GM19395 (cell line): Measurements from ENCODE around the gene FUT2.
"Not testable (repeated sequence)": the region's sequence is repeated elsewhere in the genome, so short reads cannot be mapped to it uniquely, and the experiment has no call there.

Experiments used
- ATAC-seq: cut with Tn5 transposase; IDR thresholded peaks from one replicate; pipeline ENCODE4 v1.9.1; 2021; ENCODE audit warnings: mild to moderate bottlenecking, moderate library complexity; ENCODE audit not compliant: unreplicated experiment

Gene FUT2

GRCh38 chr19:48695743-48696352 lies at the start of gene FUT2:
Gene FUT2 (plus strand): TSS chr19:48695971. CDS start chr19:48702957, 6,986 bp downstream.
- no peak for ATAC-seq

DNA sequence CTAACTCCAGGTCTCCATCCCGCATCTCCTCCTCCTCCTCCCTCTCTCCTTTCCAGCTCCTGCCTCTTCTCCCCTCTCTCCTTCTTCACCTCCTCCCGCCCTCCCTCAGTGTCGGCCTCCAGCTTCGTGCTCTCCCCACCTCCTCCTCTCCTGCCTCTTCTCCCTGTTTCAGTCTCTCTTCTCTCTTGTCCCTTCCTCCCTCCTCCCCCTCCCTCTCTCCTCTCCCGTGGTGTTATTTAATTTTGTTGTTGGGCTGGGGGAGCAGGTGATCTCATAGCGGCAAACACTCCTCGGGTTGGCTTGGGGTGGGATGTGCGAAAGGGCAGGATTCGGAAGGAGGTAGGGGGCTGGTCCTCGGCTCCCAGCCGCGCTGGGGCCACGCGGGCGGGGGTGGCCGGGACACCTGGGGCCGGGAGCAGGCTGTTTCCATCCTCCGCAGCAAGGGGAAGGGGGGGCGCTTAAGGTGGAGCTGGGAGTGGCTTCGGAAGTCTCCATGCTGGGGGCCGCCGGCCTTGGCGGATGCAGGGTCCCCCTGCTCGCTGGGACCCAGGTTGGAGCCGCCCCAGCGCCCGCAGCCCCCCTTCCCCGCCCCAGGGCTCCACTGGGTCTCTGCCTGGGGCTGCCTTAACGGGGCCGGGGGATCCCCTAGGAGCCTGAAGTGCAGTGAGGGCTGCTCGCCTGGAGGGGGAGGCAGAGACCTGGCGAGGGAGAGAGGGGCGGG lies 49.6 kb upstream of the FUT2 start, which contains the start of gene CA11:
Gene CA11, minus strand, starts transcription at position 187 of the 721 bp plus-strand sequence. CDS start 555 bp downstream, outside the sequence.
- peak; percentile 70 for ATAC-seq

GRCh38 chr19:48646722-48647216 lies 49.0 kb upstream of the FUT2 start:
- ATAC-seq: no peak

- ATAC-seq: no peak
Observed at GRCh38 chr19:48648134-48648533, 47.6 kb upstream of the FUT2 start.

- ATAC-seq: no peak
Observed at GRCh38 chr19:48650974-48651682, 44.6 kb upstream of the FUT2 start.

DNA sequence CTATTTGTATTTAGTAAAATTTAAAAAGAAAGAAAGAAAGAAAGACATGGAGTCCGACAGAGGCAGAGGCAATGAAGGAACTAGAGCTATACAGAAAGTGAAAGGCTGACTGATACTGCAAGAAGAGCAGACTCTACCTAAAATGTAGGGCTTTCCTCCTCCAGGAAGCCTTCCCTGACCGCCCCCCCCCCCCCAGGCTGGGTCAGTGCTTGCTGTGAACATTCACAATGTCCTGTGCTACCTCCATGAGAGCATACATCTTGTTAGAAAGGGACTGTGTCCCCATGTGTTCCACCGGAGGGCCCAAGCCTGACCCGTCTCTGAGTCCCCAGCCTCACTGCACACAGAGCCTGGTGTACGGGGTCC lies 44.1 kb upstream of the FUT2 start:
- ATAC-seq: no peak

- ATAC-seq: no peak
Observed at GRCh38 chr19:48654299-48655059, 41.3 kb upstream of the FUT2 start.

- ATAC-seq: no peak
Observed at GRCh38 chr19:48656840-48657474, 38.8 kb upstream of the FUT2 start.

DNA sequence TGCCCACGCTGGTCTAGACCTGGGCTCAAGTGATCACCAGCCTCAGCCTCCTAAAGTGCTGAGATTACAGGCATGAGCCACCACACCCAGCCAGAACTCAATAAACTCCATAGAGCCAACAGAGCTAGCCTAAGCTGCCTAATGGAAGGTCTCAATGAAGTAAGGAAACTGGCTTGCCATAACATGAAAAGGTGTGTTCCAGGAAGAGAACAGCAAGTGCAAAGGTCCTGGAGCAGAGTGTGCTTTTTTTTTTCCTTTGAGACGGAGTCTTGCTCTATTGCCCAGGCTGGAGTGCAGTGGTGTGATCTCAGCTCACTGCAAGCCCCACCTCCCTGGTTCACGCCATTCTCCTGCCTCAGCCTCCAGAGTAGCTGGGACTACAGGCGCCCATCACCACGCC lies 37.9 kb upstream of the FUT2 start:
- ATAC-seq: not testable (repeated sequence)

- ATAC-seq: no peak
Observed at GRCh38 chr19:48658483-48658882, 37.3 kb upstream of the FUT2 start.

DNA sequence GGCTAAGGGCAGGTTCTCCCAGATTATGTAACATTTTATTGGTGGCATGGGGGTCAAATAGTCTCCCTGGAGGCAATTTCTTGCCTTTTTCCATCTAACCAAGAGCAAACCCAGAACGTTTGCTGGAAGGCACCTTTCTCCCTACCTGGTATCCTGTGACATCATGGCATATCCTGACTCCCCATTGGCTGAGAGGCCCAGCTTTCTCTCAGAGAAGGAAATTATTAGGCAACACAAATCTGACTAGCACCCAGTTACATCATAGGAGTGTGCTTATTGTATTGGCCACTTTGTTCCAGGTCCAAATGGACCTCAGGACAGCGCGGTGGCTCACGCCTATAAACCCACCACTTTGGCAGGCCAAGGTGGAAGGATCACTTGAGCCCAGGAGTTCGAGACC lies 36.0 kb upstream of the FUT2 start:
- ATAC-seq: no peak

DNA sequence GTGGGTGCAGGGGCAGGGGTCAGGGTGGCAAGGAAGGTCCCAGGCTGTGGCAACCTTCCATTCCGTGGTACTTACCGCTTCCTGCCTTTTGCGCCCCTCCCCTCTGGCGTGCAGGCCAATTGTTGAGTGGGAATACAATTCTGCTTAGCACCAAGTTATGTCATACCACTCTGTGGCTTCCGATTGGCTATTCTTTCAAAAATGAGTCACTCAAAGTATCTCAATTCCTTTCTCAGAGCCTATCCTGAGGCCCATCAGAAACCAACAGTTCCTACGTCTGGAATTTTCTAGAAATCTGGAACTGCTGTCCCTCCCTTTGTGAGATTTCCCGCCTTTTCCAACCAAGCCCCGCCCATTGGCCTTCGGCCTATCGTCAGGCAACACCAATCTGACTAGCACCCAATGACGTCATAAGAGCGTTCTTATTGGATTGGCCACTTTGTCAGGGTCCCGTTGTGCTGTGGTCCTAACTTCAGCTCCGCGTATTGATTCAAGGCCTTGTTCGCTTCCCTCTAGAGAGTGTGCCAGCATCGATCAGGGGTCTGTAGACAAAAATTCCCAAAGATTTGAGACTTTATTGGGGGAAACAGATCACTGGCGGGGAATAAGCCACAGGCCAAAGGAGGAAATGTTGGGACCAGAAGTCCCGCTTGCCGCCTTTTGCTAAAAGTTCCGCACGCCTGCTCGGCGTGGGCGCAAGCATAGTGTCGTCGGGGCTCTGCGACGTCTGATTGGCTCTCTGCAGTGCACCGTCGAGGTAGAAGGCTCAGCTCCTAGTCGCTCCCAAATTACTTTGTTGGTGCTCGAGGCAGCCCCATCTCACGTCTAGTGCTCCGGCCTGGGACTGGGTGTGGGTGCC lies 34.7 kb upstream of the FUT2 start:
- ATAC-seq: peak; percentile 84

DNA sequence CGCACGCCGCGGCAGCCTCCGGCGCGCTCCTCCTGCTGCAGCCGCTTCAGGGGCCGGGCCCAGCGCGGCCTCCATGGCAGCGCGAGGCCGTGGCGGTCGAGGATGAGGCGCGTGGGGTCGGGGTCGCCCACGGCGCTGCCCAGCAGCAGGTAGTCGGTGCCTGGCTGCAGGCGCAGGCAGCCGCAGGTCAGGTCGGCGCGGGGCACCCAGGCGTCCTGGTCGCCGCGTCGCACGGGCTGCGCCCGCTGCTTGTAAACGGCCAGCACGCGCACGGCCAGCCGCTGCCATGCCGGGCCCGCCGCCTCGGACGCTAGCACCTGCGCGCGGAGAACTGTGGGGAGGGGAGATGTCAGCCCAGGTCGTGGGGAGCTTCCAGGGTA lies 34.1 kb upstream of the FUT2 start:
- no peak for ATAC-seq

DNA sequence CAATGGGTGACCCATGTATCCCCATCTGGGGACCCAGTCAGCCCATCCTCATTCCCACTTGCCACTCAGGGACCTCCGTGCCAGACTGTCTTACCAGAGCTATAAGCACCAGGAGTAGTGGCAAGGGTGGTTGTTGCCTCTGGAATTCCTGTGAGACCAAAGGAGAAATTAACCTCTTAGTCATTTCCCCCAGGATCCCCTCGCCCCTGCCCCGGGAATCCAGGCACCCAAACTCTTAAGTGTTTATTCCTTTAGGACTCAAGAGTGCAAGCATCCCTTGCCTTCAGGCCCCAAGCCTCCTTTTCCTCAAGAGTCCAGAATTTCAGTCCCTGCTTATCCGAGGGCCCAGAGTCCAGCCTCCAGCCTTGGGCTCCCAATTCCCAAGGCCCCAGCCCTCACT lies 32.1 kb upstream of the FUT2 start:
- ATAC-seq: no peak

GRCh38 chr19:48664476-48664875 lies 31.3 kb upstream of the FUT2 start:
- ATAC-seq: no peak

- no peak for ATAC-seq
Observed at GRCh38 chr19:48665786-48666185, 30.0 kb upstream of the FUT2 start.

GRCh38 chr19:48668332-48668731 lies 27.4 kb upstream of the FUT2 start:
- ATAC-seq: no peak

- no peak for ATAC-seq
Observed at GRCh38 chr19:48668761-48669160, 27.0 kb upstream of the FUT2 start.

DNA sequence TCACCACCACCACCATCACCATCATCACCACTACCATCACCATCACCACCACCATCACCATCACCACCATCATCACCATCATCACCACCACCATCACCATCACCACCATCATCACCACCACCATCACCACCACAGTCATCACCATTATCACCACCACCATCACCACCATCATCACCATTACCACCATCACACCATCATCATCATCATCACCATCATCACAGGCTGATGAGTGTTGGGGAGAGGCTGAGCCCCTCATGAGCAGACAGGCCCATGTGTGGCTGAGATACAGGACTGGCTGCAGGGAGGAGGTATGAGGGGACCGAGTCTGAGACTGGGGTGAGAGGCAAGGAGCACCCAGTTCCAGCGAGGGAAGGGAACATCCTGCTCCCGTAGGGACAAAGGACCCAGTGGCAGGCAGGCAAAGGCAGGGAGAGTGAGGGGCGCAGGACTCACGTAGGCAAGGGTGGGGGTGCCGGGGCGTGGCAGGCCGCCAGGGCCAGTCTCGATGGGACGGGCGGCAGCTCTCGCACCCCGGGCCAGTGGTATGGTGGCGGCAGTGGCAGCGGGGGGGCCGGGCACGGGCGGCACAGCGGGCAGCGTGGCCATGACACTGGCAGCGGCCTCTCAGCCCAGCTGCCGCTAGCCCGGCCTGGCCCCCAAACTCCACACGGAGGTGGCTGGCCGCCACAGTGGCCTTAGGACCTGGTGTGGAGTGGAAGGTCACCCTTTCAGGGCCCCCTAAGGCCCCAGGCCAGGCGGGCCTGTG lies 25.7 kb upstream of the FUT2 start:
- ATAC-seq: no peak
